ENCODE results near the gene CYP2F1. TPM values are rescaled to one million over a fixed set of nuclear protein-coding genes. Genes with fewer than 3 reads are reported as not detected.
"Not testable (repeated sequence)": the region's sequence is repeated elsewhere in the genome, so short reads cannot be mapped to it uniquely, and the experiment has no call there.

The CYP2F1 gene
- total RNA-seq, 1 donor from 2014 or later = not detected

DNA sequence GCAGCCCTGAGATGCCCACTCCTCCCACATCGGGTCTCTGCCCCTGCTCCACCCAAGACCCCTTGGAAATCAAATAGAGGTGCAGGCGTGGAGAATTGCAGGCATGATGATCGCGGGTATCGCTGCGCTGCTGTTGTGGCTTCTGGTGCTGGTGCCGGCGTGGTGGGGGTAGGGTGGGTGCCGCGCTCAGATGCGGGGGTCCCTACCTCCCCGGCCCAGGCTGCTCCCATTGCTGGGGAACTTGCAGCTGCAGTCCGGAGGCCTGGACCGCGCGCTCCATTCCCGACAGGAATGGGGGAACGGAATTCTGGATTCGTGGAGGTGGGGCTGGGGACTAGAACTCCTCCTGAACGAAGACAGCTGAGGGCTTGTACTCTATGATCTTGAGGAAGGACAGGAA, 20.4 kb downstream of the CYP2F1 start:
- Mint-ChIP-seq H3K9me3 (ENCODE audit: unreplicated experiment) (no peaks in the 10 kb centered on the region), H3K27me3 (ENCODE audit: unreplicated experiment) (peaks cover 5% of the 10 kb centered on the region), H3K27ac (ENCODE audit: unreplicated experiment) (no peak overlapping the region)

DNA sequence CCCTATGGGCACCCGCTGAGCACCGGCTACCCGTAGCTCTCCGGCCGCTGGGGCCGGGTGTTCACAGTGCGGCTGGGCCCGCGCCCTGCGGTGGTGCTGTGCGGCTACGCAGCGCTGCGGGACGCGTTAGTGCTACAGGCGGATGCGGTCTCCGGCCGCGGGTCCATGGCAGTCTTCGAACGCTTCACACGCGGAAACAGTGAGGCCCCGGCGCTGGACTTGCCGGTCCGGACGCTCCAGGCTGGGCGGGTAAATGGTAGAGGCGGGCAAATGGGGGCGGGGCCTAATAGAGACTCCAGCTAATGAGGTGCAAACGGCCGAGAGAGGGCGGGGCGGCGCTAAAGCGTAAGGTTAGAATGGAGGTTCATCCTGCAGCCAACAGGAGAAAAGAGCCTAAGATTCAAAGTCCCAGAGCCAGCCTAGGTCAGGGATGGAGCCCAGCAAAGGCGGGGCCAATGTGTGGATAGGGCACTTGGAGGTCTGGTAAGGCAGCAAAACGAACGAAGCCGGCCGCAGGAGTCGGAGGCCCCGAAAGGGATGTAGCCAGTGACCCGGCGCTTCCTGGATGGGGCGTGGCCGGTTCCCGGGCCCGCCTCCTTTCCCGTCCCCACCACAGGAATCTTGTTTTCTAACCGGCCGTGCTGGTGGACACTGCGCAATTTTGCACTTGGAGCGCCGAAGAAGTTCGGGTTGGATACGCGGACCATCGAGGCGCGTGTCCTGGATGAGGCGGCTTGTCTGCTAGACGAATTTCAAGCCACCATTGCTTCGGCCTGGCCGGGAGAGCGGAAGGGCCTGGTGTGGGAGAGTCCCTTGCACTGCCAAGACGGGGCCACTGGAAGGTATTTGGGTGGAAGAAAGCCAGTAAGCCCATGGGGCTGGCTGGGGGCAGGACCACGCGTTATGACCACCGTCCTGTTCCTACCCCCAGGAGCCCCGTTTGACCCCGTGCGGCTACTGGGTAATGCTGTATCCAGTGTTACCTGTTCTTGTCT, 21.5 kb downstream of the CYP2F1 start:
- not testable (repeated sequence) for H3K4me1 Mint-ChIP-seq (ENCODE audit: unreplicated experiment); H3K27me3 Mint-ChIP-seq (ENCODE audit: unreplicated experiment); H3K4me3 Mint-ChIP-seq (ENCODE audit: unreplicated experiment); H3K9me3 Mint-ChIP-seq (ENCODE audit: unreplicated experiment); H3K36me3 Mint-ChIP-seq (ENCODE audit: low read depth, unreplicated experiment)
- peak; percentile 60 for DNase-seq (ENCODE audit: low spot score)
- H3K27ac Mint-ChIP-seq (ENCODE audit: unreplicated experiment) = peak overlapping the region; percentile 70

More for the DNA sequence above, 20.4 kb downstream of the CYP2F1 start:
- Mint-ChIP-seq H3K36me3 (ENCODE audit: low read depth, unreplicated experiment) (peaks cover 6% of the 10 kb centered on the region), H3K4me3 (ENCODE audit: unreplicated experiment) (no peak overlapping the region), H3K4me1 (ENCODE audit: unreplicated experiment) (no peaks in the 10 kb centered on the region)
- no peak for DNase-seq (ENCODE audit: low spot score)
- TF ChIP-seq, protein P1, sequence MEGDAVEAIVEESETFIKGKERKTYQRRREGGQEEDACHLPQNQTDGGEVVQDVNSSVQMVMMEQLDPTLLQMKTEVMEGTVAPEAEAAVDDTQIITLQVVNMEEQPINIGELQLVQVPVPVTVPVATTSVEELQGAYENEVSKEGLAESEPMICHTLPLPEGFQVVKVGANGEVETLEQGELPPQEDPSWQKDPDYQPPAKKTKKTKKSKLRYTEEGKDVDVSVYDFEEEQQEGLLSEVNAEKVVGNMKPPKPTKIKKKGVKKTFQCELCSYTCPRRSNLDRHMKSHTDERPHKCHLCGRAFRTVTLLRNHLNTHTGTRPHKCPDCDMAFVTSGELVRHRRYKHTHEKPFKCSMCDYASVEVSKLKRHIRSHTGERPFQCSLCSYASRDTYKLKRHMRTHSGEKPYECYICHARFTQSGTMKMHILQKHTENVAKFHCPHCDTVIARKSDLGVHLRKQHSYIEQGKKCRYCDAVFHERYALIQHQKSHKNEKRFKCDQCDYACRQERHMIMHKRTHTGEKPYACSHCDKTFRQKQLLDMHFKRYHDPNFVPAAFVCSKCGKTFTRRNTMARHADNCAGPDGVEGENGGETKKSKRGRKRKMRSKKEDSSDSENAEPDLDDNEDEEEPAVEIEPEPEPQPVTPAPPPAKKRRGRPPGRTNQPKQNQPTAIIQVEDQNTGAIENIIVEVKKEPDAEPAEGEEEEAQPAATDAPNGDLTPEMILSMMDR (IDR thresholded peaks at IDR 0.05; ENCODE audit: unreplicated experiment) = no peak

DNA sequence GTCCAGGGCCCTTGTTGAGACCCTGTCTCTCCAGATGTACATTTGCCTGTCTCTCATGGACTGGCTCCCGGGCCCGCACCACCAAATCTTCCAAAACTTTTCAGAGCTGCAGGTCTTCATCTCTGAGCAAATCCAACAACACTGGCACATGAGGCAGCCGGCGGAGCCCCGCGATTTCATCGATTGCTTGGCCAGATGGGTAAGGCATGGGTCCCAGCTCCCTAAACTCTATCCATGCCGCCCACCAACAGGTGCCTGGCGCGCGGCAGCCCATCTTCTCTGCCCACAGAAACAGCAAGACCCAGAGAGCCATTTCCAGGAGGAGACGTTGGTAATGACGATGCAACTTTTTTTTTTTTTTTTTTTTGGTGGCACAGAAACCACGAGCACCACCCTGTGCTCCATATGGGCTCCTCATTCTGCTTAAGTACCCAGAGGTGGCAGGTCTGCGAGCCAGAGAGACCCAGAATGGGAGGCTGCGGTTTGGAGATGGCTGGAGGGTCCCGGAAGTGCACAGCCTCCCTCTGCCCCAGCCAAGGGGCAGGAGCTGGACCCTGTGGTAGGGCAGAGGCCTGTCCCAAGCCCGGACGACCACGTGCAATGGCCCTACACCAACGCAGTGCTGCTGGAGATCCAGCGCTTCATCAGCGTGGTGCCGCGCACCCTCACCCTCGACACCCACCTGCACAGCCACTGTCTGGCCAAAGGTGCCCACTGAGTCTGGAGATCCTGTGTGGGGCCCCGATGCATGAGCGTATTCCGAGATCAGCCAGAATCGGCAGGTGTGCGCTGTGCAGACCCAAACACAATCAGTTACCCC, 22.6 kb downstream of the CYP2F1 start:
- Mint-ChIP-seq H3K36me3 (ENCODE audit: low read depth, unreplicated experiment) (peaks cover 6% of the 10 kb centered on the region), H3K4me1 (ENCODE audit: unreplicated experiment) (no peaks in the 10 kb centered on the region), H3K4me3 (ENCODE audit: unreplicated experiment) (no peak overlapping the region), H3K27me3 (ENCODE audit: unreplicated experiment) (peaks cover 5% of the 10 kb centered on the region), H3K9me3 (ENCODE audit: unreplicated experiment) (no peaks in the 10 kb centered on the region), H3K27ac (ENCODE audit: unreplicated experiment) (no peak overlapping the region)
- TF ChIP-seq, protein P1 (IDR thresholded peaks at IDR 0.05; ENCODE audit: unreplicated experiment) = no peak
- DNase-seq (ENCODE audit: low spot score) = no peak

- Mint-ChIP-seq H3K9me3 (ENCODE audit: unreplicated experiment) (no peaks in the 10 kb centered on the region), H3K27ac (ENCODE audit: unreplicated experiment) (no peak overlapping the region), H3K27me3 (ENCODE audit: unreplicated experiment) (peaks cover 3% of the 10 kb centered on the region), H3K4me1 (ENCODE audit: unreplicated experiment) (no peaks in the 10 kb centered on the region), H3K36me3 (ENCODE audit: low read depth, unreplicated experiment) (no peaks in the 10 kb centered on the region), H3K4me3 (ENCODE audit: unreplicated experiment) (no peak overlapping the region)
- TF ChIP-seq, protein P1 (IDR thresholded peaks at IDR 0.05; ENCODE audit: unreplicated experiment) = peak; percentile 61
- DNase-seq (ENCODE audit: low spot score) = peak; percentile 77
Observed at GRCh38 chr19:41144403-41144802, 30.2 kb downstream of the CYP2F1 start.

GRCh38 chr19:41149831-41150230, 35.6 kb downstream of the CYP2F1 start:
- DNase-seq (ENCODE audit: low spot score) = no peak
- Mint-ChIP-seq H3K4me1 (ENCODE audit: unreplicated experiment) (no peaks in the 10 kb centered on the region), H3K4me3 (ENCODE audit: unreplicated experiment) (no peak overlapping the region), H3K27ac (ENCODE audit: unreplicated experiment) (no peak overlapping the region), H3K27me3 (ENCODE audit: unreplicated experiment) (no peaks in the 10 kb centered on the region), H3K36me3 (ENCODE audit: low read depth, unreplicated experiment) (no peaks in the 10 kb centered on the region), H3K9me3 (ENCODE audit: unreplicated experiment) (no peaks in the 10 kb centered on the region)
- TF ChIP-seq, protein P1 (IDR thresholded peaks at IDR 0.05; ENCODE audit: unreplicated experiment) = no peak

DNA sequence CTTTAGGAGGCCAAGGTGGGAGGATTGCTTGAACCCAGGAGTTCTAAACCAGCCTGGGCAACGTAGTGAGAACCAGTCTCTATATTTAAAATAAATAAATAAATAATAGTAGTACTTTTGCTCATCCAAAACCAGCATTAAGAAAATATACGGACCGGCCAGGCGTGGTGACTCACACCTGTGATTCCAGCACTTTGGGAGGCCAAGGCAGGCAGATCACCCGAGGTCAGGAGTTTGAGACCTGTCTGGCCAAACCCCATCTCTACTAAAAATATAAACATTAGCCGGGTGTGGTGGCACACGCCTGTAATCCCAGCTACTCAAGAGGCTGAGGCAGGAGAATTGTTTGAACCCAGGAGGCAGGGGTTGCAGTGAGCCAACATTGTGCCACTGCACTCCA, 36.8 kb downstream of the CYP2F1 start:
- not testable (repeated sequence) for H3K27ac Mint-ChIP-seq (ENCODE audit: unreplicated experiment); H3K36me3 Mint-ChIP-seq (ENCODE audit: low read depth, unreplicated experiment); H3K4me3 Mint-ChIP-seq (ENCODE audit: unreplicated experiment); DNase-seq (ENCODE audit: low spot score); H3K9me3 Mint-ChIP-seq (ENCODE audit: unreplicated experiment); H3K4me1 Mint-ChIP-seq (ENCODE audit: unreplicated experiment); H3K27me3 Mint-ChIP-seq (ENCODE audit: unreplicated experiment)

Data from endothelial cell (in vitro differentiated cells).